ENCODE data around the gene CMTM4.

GRCh38 chr16:66578651-66579531, 117.7 kb downstream of the CMTM4 start, which contains the start of gene CMTM2:
- TF ChIP-seq, protein P1, sequence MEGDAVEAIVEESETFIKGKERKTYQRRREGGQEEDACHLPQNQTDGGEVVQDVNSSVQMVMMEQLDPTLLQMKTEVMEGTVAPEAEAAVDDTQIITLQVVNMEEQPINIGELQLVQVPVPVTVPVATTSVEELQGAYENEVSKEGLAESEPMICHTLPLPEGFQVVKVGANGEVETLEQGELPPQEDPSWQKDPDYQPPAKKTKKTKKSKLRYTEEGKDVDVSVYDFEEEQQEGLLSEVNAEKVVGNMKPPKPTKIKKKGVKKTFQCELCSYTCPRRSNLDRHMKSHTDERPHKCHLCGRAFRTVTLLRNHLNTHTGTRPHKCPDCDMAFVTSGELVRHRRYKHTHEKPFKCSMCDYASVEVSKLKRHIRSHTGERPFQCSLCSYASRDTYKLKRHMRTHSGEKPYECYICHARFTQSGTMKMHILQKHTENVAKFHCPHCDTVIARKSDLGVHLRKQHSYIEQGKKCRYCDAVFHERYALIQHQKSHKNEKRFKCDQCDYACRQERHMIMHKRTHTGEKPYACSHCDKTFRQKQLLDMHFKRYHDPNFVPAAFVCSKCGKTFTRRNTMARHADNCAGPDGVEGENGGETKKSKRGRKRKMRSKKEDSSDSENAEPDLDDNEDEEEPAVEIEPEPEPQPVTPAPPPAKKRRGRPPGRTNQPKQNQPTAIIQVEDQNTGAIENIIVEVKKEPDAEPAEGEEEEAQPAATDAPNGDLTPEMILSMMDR (IDR thresholded peaks at IDR 0.05), result no peak
- TF ChIP-seq POLR2A (IDR thresholded peaks at IDR 0.05), result no peak
- TF ChIP-seq POLR2AphosphoS5 (IDR thresholded peaks at IDR 0.05), result no peak
- TF ChIP-seq EP300 (IDR thresholded peaks at IDR 0.05), result no peak

All from gastroesophageal sphincter (tissue), 3 donors.